Activated CD8-positive, alpha-beta T cell treated with anti-CD3 and anti-CD28 coated beads, Interleukin-2, amount 10 ng/mL, durations not matched to agents 7 days and 5 days (primary cell): ENCODE measurements around the gene KERA. TPM values are rescaled to one million over a fixed set of nuclear protein-coding genes. Genes with fewer than 3 reads are reported as not detected.

Source experiments
- ATAC-seq: fragments of 150-1000 bp; cut with Tn5 transposase; one replicate; pipeline ENCODE4 v1.10.0; 2021; ENCODE audit warnings: moderate library complexity
- CTCF ChIA-PET: fragments of 350-600 bp; sonication (Branson Sonifier 250); formaldehyde crosslinking; loops from one replicate; lab custom pipeline; 2021; ENCODE audit warnings: antibody characterized with exemption; lab: Charles Lee
- POLR2A ChIA-PET: fragments of 350-600 bp; sonication (Branson Sonifier 250); formaldehyde crosslinking; loops from one replicate; lab custom pipeline; 2021; ENCODE audit warnings: antibody characterized with exemption; lab: Charles Lee
- DNase-seq: peaks from one replicate; pipeline ENCODE4 v3.0.0-alpha.2; 2020
- H3K27ac Mint-ChIP-seq: one replicate; pipeline ENCODE4 v1.8.0; 2021; ENCODE audit warnings: mild to moderate bottlenecking, mixed read lengths
- H3K27me3 Mint-ChIP-seq: one replicate; pipeline ENCODE4 v1.8.0; 2021; ENCODE audit warnings: low read depth, mixed read lengths
- H3K36me3 Mint-ChIP-seq: one replicate; pipeline ENCODE4 v1.8.0; 2021; ENCODE audit warnings: low read depth, mixed read lengths
- H3K4me1 Mint-ChIP-seq: one replicate; pipeline ENCODE4 v1.8.0; 2021; ENCODE audit warnings: low read depth, mixed read lengths
- H3K4me3 Mint-ChIP-seq: one replicate; pipeline ENCODE4 v1.8.0; 2021; ENCODE audit warnings: mild to moderate bottlenecking, mixed read lengths
- H3K9me3 Mint-ChIP-seq: one replicate; pipeline ENCODE4 v1.8.0; 2022; ENCODE audit warnings: mixed read lengths; ENCODE audit not compliant: insufficient read depth
- total RNA-seq, 2 experiments: library from RNA; stranded (reverse); gene quantifications; one replicate each; pipeline ENCODE4 v1.2.3, GENCODE V29; 2021

Gene KERA
- total RNA-seq: not detected

DNA sequence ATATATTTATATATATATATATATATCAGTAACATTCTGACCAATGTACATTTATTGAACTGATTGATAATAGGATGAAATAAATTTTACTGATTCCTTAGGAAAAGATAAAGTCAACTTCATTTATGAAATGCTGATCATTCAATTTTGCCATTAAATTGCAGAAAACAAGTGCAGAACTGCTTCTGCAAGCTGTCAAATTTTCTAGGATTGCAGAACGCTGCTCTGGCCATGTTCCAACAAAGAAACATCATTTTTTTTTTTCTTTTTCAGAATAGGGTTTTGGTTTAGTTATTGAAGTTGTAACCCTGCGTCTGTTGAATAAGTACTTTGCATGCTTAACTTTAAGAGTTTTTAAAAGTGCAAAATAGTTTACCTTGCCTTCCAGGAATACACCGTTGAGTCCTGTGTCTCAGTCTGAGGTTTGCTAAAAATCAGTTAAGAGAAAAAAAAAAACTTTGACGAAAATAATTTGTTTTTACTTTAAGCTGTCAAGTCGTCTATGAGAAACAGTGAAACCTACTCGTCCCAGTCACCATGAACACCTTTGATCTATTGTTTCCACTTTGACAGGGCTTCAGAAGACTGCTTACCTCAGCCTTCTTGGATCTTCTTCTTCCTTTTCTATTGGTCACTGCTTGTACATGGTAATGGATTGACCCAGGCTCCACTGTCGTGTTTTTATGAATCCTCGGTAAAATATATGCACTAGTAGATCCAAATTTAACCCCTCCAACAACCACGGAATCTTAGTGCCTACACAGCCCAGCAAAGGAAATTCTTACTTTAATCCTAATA is at the start of gene KERA:
TSS of gene KERA (minus strand) at position 657 of the 798 bp plus-strand sequence. CDS start 1,743 bp downstream, outside the sequence.
- no peaks in the 10 kb centered on the region for H3K9me3 Mint-ChIP-seq
- no peaks in the 10 kb centered on the region for H3K36me3 Mint-ChIP-seq
- ChIA-PET POLR2A (no interaction called here), CTCF (no interaction called here)
- no peak for DNase-seq
- no peak for ATAC-seq
- H3K4me3 Mint-ChIP-seq: no peak within 1 kb of the TSS
- peaks cover 2% of the 10 kb centered on the region for H3K27me3 Mint-ChIP-seq
- H3K27ac Mint-ChIP-seq: no peak within 1 kb of the TSS
- H3K4me1 Mint-ChIP-seq: no peaks in the 10 kb centered on the region

DNA sequence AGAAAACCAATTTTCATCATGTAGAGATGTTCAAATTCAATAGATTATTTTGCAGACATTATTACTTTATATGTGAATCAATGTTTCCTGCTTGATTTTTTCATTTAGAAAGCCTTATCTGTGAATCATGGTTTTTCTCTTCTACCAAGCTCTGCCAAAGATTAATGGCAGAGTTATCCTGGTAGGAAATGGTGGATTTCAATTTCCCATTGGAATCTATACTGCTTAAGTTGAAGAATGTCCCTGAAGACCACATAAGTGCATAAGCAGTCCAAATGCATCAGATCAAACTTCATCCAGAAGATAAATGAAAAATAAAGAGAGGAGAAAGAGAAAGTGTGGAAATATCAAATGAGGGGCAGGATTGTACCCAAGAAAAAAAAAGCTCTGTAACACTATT is 48.5 kb upstream of the KERA start:
- ChIA-PET POLR2A (no interaction called here), CTCF (interaction anchor here (0.5 kb wide), 1 partner anchor 137 kb away, joined by 3 read pairs; no protein-coding TSS in a partner anchor)
- no peak overlapping the region for H3K27ac Mint-ChIP-seq
- DNase-seq (no peak), ATAC-seq (no peak)
- H3K4me1 Mint-ChIP-seq: no peaks in the 10 kb centered on the region
- H3K36me3 Mint-ChIP-seq: no peaks in the 10 kb centered on the region
- H3K9me3 Mint-ChIP-seq: no peaks in the 10 kb centered on the region
- H3K27me3 Mint-ChIP-seq: peaks cover 3% of the 10 kb centered on the region
- H3K4me3 Mint-ChIP-seq: no peak overlapping the region

GRCh38 chr12:91105807-91106206 is 48.0 kb upstream of the KERA start:
- no peak overlapping the region for H3K27ac Mint-ChIP-seq
- POLR2A ChIA-PET: no interaction called here
- CTCF ChIA-PET: interaction anchor here (0.5 kb wide), 1 partner anchor 136 kb away, joined by 3 read pairs; no protein-coding TSS in a partner anchor
- no peaks in the 10 kb centered on the region for H3K4me1 Mint-ChIP-seq
- no peaks in the 10 kb centered on the region for H3K36me3 Mint-ChIP-seq
- peaks cover 3% of the 10 kb centered on the region for H3K27me3 Mint-ChIP-seq
- no peaks in the 10 kb centered on the region for H3K9me3 Mint-ChIP-seq
- ATAC-seq: no peak
- H3K4me3 Mint-ChIP-seq: no peak overlapping the region
- DNase-seq: no peak

GRCh38 chr12:91104812-91105466 is 47.1 kb upstream of the KERA start:
- no peak for DNase-seq
- no peaks in the 10 kb centered on the region for H3K9me3 Mint-ChIP-seq
- POLR2A ChIA-PET: no interaction called here
- ATAC-seq: no peak
- no peaks in the 10 kb centered on the region for H3K36me3 Mint-ChIP-seq
- no peak overlapping the region for H3K27ac Mint-ChIP-seq
- no peaks in the 10 kb centered on the region for H3K4me1 Mint-ChIP-seq
- H3K27me3 Mint-ChIP-seq: peaks cover 3% of the 10 kb centered on the region
- CTCF ChIA-PET: no interaction called here
- H3K4me3 Mint-ChIP-seq: no peak overlapping the region

DNA sequence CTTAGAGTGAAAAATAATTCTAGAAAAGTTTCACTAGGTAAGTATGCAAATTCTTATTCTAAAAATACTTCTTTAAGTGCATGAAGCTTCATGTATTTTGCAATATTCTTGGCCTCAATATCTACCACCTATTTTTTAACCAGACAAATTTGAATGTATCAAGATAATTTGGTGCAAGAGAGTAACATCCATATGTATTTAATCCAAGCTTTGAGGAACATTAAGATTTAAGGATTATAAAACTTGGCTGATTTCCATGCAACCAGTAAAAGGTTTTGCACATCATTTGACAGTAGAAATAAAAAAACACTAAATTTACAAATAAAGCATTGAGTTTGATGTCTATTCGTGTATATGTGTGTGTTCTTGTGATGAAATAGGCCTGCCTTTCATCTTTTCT is 45.8 kb upstream of the KERA start:
- H3K27me3 Mint-ChIP-seq: no peaks in the 10 kb centered on the region
- H3K4me1 Mint-ChIP-seq: no peaks in the 10 kb centered on the region
- ChIA-PET CTCF (no interaction called here), POLR2A (no interaction called here)
- H3K4me3 Mint-ChIP-seq: no peak overlapping the region
- DNase-seq (no peak), ATAC-seq (no peak)
- no peak overlapping the region for H3K27ac Mint-ChIP-seq
- H3K9me3 Mint-ChIP-seq: no peaks in the 10 kb centered on the region
- no peaks in the 10 kb centered on the region for H3K36me3 Mint-ChIP-seq

DNA sequence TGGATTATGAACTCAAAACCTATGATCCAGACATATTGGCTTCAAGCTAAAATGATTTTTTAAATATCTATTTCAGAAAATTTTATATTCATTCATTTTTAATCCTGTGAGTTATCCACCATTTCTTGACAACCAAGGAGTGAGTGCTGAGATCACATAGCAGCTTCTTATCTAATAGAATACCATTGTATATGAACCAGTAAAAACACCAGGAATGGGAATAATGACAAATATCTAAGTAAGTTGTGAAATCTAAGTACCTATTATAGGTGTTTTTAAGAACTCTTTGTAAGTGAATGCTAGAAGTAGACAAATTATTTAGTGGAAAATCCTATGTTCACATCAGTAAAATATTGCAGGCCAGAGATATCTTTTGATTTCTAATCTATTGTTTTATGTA is 45.3 kb upstream of the KERA start:
- Mint-ChIP-seq H3K4me3 (no peak overlapping the region), H3K4me1 (no peaks in the 10 kb centered on the region), H3K36me3 (no peaks in the 10 kb centered on the region), H3K9me3 (no peaks in the 10 kb centered on the region), H3K27ac (no peak overlapping the region), H3K27me3 (no peaks in the 10 kb centered on the region)
- CTCF ChIA-PET: no interaction called here
- no peak for ATAC-seq
- DNase-seq: no peak
- POLR2A ChIA-PET: no interaction called here

DNA sequence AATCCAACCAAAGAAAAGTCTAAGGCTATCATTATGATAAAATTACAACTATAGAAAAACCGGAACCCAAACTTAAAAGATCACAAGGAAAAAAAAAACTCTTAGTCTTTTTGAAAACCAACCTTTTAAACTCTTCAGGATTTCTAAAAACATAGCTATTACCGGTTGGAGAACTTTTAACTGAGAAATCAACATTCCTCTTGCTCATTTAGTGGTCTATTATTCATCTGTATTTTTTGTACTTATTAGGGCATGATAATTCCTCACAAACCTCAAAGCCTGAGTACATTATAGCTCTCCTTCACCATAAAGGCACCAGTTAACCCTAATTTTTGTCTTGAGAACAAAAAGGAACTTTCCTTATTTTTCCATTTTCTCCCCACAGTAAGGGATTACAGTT is 43.1 kb upstream of the KERA start:
- no peak for DNase-seq
- CTCF ChIA-PET: interaction anchor here (0.9 kb wide), 1 partner anchor 142 kb away, joined by 3 read pairs; no protein-coding TSS in a partner anchor
- Mint-ChIP-seq H3K4me3 (no peak overlapping the region), H3K27ac (no peak overlapping the region), H3K36me3 (no peaks in the 10 kb centered on the region), H3K27me3 (no peaks in the 10 kb centered on the region), H3K4me1 (no peaks in the 10 kb centered on the region), H3K9me3 (no peaks in the 10 kb centered on the region)
- POLR2A ChIA-PET: no interaction called here
- no peak for ATAC-seq

GRCh38 chr12:91099836-91100235 is 42.0 kb upstream of the KERA start:
- ChIA-PET CTCF (interaction anchor here (0.9 to 1.9 kb wide), 3 partner anchors 9 to 141 kb away, joined by 3 to 8 read pairs (median 3); no protein-coding TSS in a partner anchor), POLR2A (no interaction called here)
- ATAC-seq (no peak), DNase-seq (no peak)
- Mint-ChIP-seq H3K27me3 (no peaks in the 10 kb centered on the region), H3K27ac (no peak overlapping the region), H3K36me3 (no peaks in the 10 kb centered on the region), H3K9me3 (no peaks in the 10 kb centered on the region), H3K4me3 (no peak overlapping the region), H3K4me1 (no peaks in the 10 kb centered on the region)

GRCh38 chr12:91099341-91099740 is 41.5 kb upstream of the KERA start:
- H3K4me3 Mint-ChIP-seq: no peak overlapping the region
- no peaks in the 10 kb centered on the region for H3K36me3 Mint-ChIP-seq
- H3K4me1 Mint-ChIP-seq: no peaks in the 10 kb centered on the region
- no peaks in the 10 kb centered on the region for H3K9me3 Mint-ChIP-seq
- POLR2A ChIA-PET: no interaction called here
- ATAC-seq: no peak
- H3K27ac Mint-ChIP-seq: no peak overlapping the region
- CTCF ChIA-PET: interaction anchor here (1.0 to 1.9 kb wide), 2 partner anchors 9 to 11 kb away, joined by 3 to 8 read pairs; no protein-coding TSS in a partner anchor
- no peak for DNase-seq
- H3K27me3 Mint-ChIP-seq: no peaks in the 10 kb centered on the region

GRCh38 chr12:91098941-91099340 is 41.1 kb upstream of the KERA start:
- no peak overlapping the region for H3K27ac Mint-ChIP-seq
- no peak overlapping the region for H3K4me3 Mint-ChIP-seq
- no peaks in the 10 kb centered on the region for H3K27me3 Mint-ChIP-seq
- H3K36me3 Mint-ChIP-seq: no peaks in the 10 kb centered on the region
- H3K4me1 Mint-ChIP-seq: no peaks in the 10 kb centered on the region
- no peak for DNase-seq
- ChIA-PET CTCF (interaction anchor here (1.0 to 1.9 kb wide), 2 partner anchors 9 to 11 kb away, joined by 3 to 8 read pairs; no protein-coding TSS in a partner anchor), POLR2A (no interaction called here)
- H3K9me3 Mint-ChIP-seq: no peaks in the 10 kb centered on the region
- no peak for ATAC-seq

GRCh38 chr12:91098461-91098860 is 40.6 kb upstream of the KERA start:
- no peak for ATAC-seq

DNA sequence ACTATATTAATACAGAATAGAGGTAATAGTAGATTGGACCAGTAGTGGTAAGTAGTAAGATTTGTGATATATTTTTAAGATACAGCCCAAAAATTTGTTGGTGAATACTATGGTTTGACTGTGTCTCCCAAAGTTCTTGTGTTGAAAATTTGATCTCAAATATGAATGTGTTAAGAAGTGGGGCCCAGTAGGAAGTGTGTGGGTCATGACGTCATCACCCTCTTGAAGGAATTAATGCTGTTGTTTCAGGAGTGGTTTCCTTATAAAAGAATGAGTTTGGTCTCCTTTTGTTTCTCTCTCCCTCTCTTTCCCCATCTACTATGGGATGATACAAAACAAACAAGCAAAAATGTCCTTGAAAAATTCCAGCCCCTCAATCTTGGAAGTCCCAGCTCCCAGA is 37.1 kb upstream of the KERA start:
- Mint-ChIP-seq H3K4me3 (no peak overlapping the region), H3K36me3 (no peaks in the 10 kb centered on the region), H3K27ac (no peak overlapping the region), H3K9me3 (no peaks in the 10 kb centered on the region), H3K4me1 (no peaks in the 10 kb centered on the region), H3K27me3 (no peaks in the 10 kb centered on the region)
- ChIA-PET POLR2A (no interaction called here), CTCF (no interaction called here)
- no peak for DNase-seq
- no peak for ATAC-seq

More at GRCh38 chr12:91098461-91098860, 40.6 kb upstream of the KERA start:
- H3K9me3 Mint-ChIP-seq: no peaks in the 10 kb centered on the region
- H3K36me3 Mint-ChIP-seq: no peaks in the 10 kb centered on the region
- no peaks in the 10 kb centered on the region for H3K27me3 Mint-ChIP-seq
- ChIA-PET CTCF (interaction anchor here (1.9 kb wide), 1 partner anchor 10 kb away, joined by 8 read pairs; no protein-coding TSS in a partner anchor), POLR2A (no interaction called here)
- DNase-seq: no peak
- no peaks in the 10 kb centered on the region for H3K4me1 Mint-ChIP-seq
- no peak overlapping the region for H3K27ac Mint-ChIP-seq
- no peak overlapping the region for H3K4me3 Mint-ChIP-seq
